SK-N-MC (cell line): ENCODE data around the gene TSPAN3.

Source experiments
- EZH2 ChIP-seq: fragments of 200-600 bp; sonication (generic); IDR thresholded peaks from one replicate; pipeline ENCODE4 v1.6.1; 2017; ENCODE audit warnings: antibody characterized with exemption
- POLR2AphosphoS5 ChIP-seq: IDR thresholded peaks from 2 replicates; pipeline ENCODE4 v1.6.1; 2012; ENCODE audit warnings: mild to moderate bottlenecking, low read depth, low read length, borderline replicate concordance

GRCh38 chr15:77010857-77011256, 60.1 kb downstream of the TSPAN3 start:
- TF ChIP-seq EZH2 (no peak), POLR2AphosphoS5 (no peak)
